HepG2 (cell line): Measurements from ENCODE around the gene LAMB2. TPM values are rescaled to one million over a fixed set of nuclear protein-coding genes. Genes with fewer than 3 reads are reported as not detected.

Experiments used
- BHLHE40 ChIP-seq: IDR thresholded peaks from 2 replicates; pipeline ENCODE4 v1.6.1; 2011; ENCODE audit warnings: low read length, improper control_type of control experiment
- FOSL1 ChIP-seq: sonication (generic); formaldehyde crosslinking; IDR thresholded peaks from 2 replicates; pipeline ENCODE4 v1.9.0; 2021; ENCODE audit warnings: missing genetic modification reagents, borderline replicate concordance
- FOXJ3 ChIP-seq: sonication (generic); formaldehyde crosslinking; IDR thresholded peaks from 2 replicates; pipeline ENCODE4 v1.4.0; 2020; ENCODE audit warnings: missing genetic modification reagents, mild to moderate bottlenecking, borderline replicate concordance
- GATAD2A ChIP-seq: IDR thresholded peaks from 2 replicates; pipeline ENCODE4 v1.6.1; 2016
- REL ChIP-seq: sonication (generic); formaldehyde crosslinking; conservative IDR thresholded peaks from 2 replicates; pipeline ENCODE4 v1.8.0; 2022; ENCODE audit warnings: mild to moderate bottlenecking, missing genetic modification reagents, moderate library complexity
- SAP130 ChIP-seq: IDR thresholded peaks from 2 replicates; pipeline ENCODE4 v1.6.1; 2016; ENCODE audit warnings: low read depth
- SKI ChIP-seq: fragments of 450-650 bp; IDR thresholded peaks from one replicate; pipeline ENCODE4 v1.6.1; 2018; ENCODE audit warnings: mild to moderate bottlenecking; ENCODE audit not compliant: partially characterized antibody
- SMAD3 ChIP-seq: sonication (generic); formaldehyde crosslinking; IDR thresholded peaks from 2 replicates; pipeline ENCODE4 v1.4.0; 2020; ENCODE audit warnings: missing genetic modification reagents
- STAT5B ChIP-seq: sonication (generic); formaldehyde crosslinking; IDR thresholded peaks from 2 replicates; pipeline ENCODE4 v1.4.0; 2020; ENCODE audit warnings: missing genetic modification reagents
- TAF1 ChIP-seq: sonication (generic); formaldehyde crosslinking; IDR thresholded peaks from 2 replicates; pipeline ENCODE4 v1.4.0; 2020; ENCODE audit warnings: missing genetic modification reagents
- ZNF20 ChIP-seq: sonication (generic); formaldehyde crosslinking; IDR thresholded peaks from 2 replicates; pipeline ENCODE4 v1.4.0; 2020; ENCODE audit warnings: mild to moderate bottlenecking, moderate library complexity, missing genetic modification reagents
- ZNF232 ChIP-seq: sonication (generic); formaldehyde crosslinking; IDR thresholded peaks from 2 replicates; pipeline ENCODE4 v1.4.0; 2020; ENCODE audit warnings: missing genetic modification reagents, borderline replicate concordance
- ZNF263 ChIP-seq: sonication (generic); formaldehyde crosslinking; IDR thresholded peaks from 2 replicates; pipeline ENCODE4 v1.4.0; 2020; ENCODE audit warnings: missing genetic modification reagents
- polyA plus RNA-seq, 8 experiments: library from polyadenylated mRNA; depleted of rRNA in 3 of 8; stranded (reverse) in 7 of 8; unstranded in 1 of 8; fragments of >200 nt; fragmentation: Illumina TruSeq in 4 of 8; extraction: Trizol in 4 of 8; gene quantifications; 2 replicates each; pipeline versions ENCODE4 v1.2.1 to v1.2.3, GENCODE V29; 2011 to 2016; ENCODE audit warnings: low read depth in 4 of 8, missing spikeins in 1 of 8, mixed read lengths in 1 of 8; ENCODE audit not compliant: insufficient read depth in 1 of 8
- total RNA-seq, 5 experiments: library from RNA; depleted of rRNA; stranded (reverse); fragments of >200 nt; fragmentation: Illumina TruSeq; extraction: Trizol; gene quantifications; 2 replicates each; pipeline ENCODE4 v1.2.3, GENCODE V29; 2016; ENCODE audit warnings: low read depth in 1 of 5
- TF ChIP-seq, protein P1 (sequence below), 2 experiments: sonication (generic) in 1 of 2; formaldehyde crosslinking in 1 of 2; IDR thresholded peaks; 2 replicates each; pipeline versions ENCODE4 v1.5.1 to v1.6.1; 2011 to 2020; ENCODE audit warnings: borderline replicate concordance in 1 of 2, low read depth in 1 of 2, low read length in 1 of 2, mild to moderate bottlenecking in 1 of 2, missing genetic modification reagents in 1 of 2, moderate library complexity in 1 of 2
- TF ChIP-seq, protein P2 (sequence below): sonication (generic); formaldehyde crosslinking; IDR thresholded peaks from 2 replicates; pipeline ENCODE4 v1.5.0; 2020; ENCODE audit warnings: missing genetic modification reagents
- TF ChIP-seq, protein P3 (sequence below): sonication (generic); formaldehyde crosslinking; IDR thresholded peaks from 2 replicates; pipeline ENCODE4 v1.4.0; 2020; ENCODE audit warnings: mild to moderate bottlenecking, missing genetic modification reagents, borderline replicate concordance
- TF ChIP-seq, protein P4 (sequence below): sonication (generic); formaldehyde crosslinking; IDR thresholded peaks from 2 replicates; pipeline ENCODE4 v1.4.0; 2020; ENCODE audit warnings: missing genetic modification reagents
- TF ChIP-seq, protein P5 (sequence below): IDR thresholded peaks from 2 replicates; pipeline ENCODE4 v1.6.1; 2016; ENCODE audit warnings: low read depth, borderline replicate concordance
- TF ChIP-seq, protein P6 (sequence below): sonication (generic); formaldehyde crosslinking; IDR thresholded peaks from 2 replicates; pipeline ENCODE4 v1.5.1; 2020; ENCODE audit warnings: mild to moderate bottlenecking, moderate library complexity, missing genetic modification reagents
- TF ChIP-seq, protein P7 (sequence below): sonication (generic); formaldehyde crosslinking; IDR thresholded peaks from 2 replicates; pipeline ENCODE4 v1.4.0; 2020; ENCODE audit warnings: missing genetic modification reagents

LAMB2 gene
- total and polyA plus RNA-seq, 2 of the 13 experiments (the other 11 are each of a cell fraction or from before 2014, with no cell fraction given) = 208 to 443 TPM

DNA sequence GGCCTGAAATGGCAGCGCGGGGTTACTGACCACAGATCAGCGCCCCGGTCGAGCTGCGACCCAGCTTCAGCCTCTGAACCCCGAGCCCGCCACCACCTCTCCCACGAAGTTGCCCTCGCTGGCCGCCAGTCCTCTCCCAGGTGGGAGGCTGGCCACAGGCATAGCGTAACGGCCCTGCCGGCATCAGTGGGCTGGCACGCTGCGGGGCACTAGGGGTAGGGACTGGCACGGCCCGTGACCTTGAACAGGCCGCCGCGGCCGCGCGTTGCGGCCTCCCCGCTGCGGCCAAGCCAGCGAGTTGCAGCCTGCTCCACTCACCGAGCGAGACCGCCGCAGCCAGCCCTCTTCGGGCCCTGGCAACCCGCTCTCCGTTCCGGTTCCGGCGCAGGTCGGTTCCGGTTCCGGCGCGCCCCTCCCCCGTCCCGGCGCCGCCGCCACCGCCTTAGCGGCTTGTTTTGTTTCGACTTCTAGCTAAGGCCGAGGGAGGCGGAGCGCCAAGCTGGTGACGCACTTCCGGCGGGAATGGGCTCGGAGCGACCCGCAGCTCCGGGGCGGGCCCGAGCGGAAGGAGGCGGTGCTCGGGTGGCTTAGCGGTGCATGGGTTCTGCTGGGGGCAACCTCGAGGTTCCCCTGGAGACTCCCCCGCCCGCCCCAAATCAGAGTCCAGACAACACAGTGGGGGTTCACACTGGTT lies 12.3 kb downstream of the LAMB2 start, which contains the start of gene USP19 (continued):
- TF ChIP-seq TAF1 (CRISPR knock-in tag) (peak; percentile 87), SKI (peak; percentile 63), FOXJ3 (CRISPR knock-in tag) (0 out of 2 replicates have a peak, but pooled peaks have one; percentile 31), ZNF263 (CRISPR knock-in tag) (peak; percentile 15; the same call in 1 of the 2 replicates), GATAD2A (CRISPR knock-in tag) (peak; percentile 81), BHLHE40 (no peak), STAT5B (0 out of 2 replicates have a peak, but pooled peaks have one; percentile 55), ZNF232 (CRISPR knock-in tag) (peak; percentile 73; the same call in 1 of the 2 replicates), SAP130 (CRISPR knock-in tag) (peak; percentile 91), ZNF20 (CRISPR knock-in tag) (no peak), SMAD3 (CRISPR knock-in tag) (0 out of 2 replicates have a peak, but pooled peaks have one; percentile 41), FOSL1 (CRISPR knock-in tag) (no peak), REL (CRISPR knock-in tag) (peak; percentile 36; the same call in 1 of the 2 replicates)
- TF ChIP-seq, protein P1, sequence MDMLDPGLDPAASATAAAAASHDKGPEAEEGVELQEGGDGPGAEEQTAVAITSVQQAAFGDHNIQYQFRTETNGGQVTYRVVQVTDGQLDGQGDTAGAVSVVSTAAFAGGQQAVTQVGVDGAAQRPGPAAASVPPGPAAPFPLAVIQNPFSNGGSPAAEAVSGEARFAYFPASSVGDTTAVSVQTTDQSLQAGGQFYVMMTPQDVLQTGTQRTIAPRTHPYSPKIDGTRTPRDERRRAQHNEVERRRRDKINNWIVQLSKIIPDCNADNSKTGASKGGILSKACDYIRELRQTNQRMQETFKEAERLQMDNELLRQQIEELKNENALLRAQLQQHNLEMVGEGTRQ (IDR thresholded peaks at IDR 0.05; ENCODE audit: low read depth, low read length) = no peak
- TF ChIP-seq, protein P1 (CRISPR knock-in tag; IDR thresholded peaks at IDR 0.05; ENCODE audit: borderline replicate concordance) = no peak
- TF ChIP-seq, protein P2, sequence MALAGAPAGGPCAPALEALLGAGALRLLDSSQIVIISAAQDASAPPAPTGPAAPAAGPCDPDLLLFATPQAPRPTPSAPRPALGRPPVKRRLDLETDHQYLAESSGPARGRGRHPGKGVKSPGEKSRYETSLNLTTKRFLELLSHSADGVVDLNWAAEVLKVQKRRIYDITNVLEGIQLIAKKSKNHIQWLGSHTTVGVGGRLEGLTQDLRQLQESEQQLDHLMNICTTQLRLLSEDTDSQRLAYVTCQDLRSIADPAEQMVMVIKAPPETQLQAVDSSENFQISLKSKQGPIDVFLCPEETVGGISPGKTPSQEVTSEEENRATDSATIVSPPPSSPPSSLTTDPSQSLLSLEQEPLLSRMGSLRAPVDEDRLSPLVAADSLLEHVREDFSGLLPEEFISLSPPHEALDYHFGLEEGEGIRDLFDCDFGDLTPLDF (CRISPR knock-in tag) = peak; percentile 48; the same call in 1 of the 2 replicates
- TF ChIP-seq, protein P3, sequence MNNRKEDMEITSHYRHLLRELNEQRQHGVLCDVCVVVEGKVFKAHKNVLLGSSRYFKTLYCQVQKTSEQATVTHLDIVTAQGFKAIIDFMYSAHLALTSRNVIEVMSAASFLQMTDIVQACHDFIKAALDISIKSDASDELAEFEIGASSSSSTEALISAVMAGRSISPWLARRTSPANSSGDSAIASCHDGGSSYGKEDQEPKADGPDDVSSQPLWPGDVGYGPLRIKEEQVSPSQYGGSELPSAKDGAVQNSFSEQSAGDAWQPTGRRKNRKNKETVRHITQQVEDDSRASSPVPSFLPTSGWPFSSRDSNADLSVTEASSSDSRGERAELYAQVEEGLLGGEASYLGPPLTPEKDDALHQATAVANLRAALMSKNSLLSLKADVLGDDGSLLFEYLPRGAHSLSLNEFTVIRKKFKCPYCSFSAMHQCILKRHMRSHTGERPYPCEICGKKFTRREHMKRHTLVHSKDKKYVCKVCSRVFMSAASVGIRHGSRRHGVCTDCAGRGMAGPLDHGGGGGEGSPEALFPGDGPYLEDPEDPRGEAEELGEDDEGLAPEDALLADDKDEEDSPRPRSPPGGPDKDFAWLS = 0 out of 2 replicates have a peak, but pooled peaks have one; percentile 9
- TF ChIP-seq, protein P4, sequence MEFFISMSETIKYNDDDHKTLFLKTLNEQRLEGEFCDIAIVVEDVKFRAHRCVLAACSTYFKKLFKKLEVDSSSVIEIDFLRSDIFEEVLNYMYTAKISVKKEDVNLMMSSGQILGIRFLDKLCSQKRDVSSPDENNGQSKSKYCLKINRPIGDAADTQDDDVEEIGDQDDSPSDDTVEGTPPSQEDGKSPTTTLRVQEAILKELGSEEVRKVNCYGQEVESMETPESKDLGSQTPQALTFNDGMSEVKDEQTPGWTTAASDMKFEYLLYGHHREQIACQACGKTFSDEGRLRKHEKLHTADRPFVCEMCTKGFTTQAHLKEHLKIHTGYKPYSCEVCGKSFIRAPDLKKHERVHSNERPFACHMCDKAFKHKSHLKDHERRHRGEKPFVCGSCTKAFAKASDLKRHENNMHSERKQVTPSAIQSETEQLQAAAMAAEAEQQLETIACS (CRISPR knock-in tag) = no peak
- TF ChIP-seq, protein P5, sequence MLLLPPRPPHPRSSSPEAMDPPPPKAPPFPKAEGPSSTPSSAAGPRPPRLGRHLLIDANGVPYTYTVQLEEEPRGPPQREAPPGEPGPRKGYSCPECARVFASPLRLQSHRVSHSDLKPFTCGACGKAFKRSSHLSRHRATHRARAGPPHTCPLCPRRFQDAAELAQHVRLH (CRISPR knock-in tag) = 0 out of 2 replicates have a peak, but pooled peaks have one; percentile 24
- TF ChIP-seq, protein P6, sequence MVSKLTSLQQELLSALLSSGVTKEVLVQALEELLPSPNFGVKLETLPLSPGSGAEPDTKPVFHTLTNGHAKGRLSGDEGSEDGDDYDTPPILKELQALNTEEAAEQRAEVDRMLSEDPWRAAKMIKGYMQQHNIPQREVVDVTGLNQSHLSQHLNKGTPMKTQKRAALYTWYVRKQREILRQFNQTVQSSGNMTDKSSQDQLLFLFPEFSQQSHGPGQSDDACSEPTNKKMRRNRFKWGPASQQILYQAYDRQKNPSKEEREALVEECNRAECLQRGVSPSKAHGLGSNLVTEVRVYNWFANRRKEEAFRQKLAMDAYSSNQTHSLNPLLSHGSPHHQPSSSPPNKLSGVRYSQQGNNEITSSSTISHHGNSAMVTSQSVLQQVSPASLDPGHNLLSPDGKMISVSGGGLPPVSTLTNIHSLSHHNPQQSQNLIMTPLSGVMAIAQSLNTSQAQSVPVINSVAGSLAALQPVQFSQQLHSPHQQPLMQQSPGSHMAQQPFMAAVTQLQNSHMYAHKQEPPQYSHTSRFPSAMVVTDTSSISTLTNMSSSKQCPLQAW (CRISPR knock-in tag) = peak; percentile 81
- TF ChIP-seq, protein P7, sequence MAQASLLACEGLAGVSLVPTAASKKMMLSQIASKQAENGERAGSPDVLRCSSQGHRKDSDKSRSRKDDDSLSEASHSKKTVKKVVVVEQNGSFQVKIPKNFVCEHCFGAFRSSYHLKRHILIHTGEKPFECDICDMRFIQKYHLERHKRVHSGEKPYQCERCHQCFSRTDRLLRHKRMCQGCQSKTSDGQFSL (CRISPR knock-in tag) = no peak
